Left renal pelvis (tissue), 4 donors: ENCODE results near the gene TCEAL9. TPM values are rescaled to one million over a fixed set of nuclear protein-coding genes. Genes with fewer than 3 reads are reported as not detected.
A peak's percentile ranks its signal among the peaks of the same experiment; 100 is the strongest.
"Not testable (repeated sequence)": the region's sequence is repeated elsewhere in the genome, so short reads cannot be mapped to it uniquely, and the experiment has no call there.

Source experiments
- DNase-seq, 4 donors: peaks; one replicate each; pipeline ENCODE4 v3.0.0-alpha.2; 2013; ENCODE audit warnings: low read depth in 4 of 4, low spot score in 3 of 4
- polyA plus RNA-seq, 4 donors: library from polyadenylated mRNA; unstranded; fragments of 120-200 nt; gene quantifications; one replicate each; pipeline ENCODE4 v1.2.1, GENCODE V29; 2013; ENCODE audit not compliant: insufficient read length in 4 of 4

The TCEAL9 gene
- polyA plus RNA-seq, 4 donors: 182 to 293 (median 251) TPM

GRCh38 chrX:103372886-103373285 is 16.6 kb downstream of the TCEAL9 start:
- no peak for DNase-seq

GRCh38 chrX:103373581-103373980 is 17.3 kb downstream of the TCEAL9 start:
- DNase-seq: no peak

GRCh38 chrX:103376118-103376978 is 20.0 kb downstream of the TCEAL9 start, which contains the start of gene BEX3:
Gene BEX3, plus strand, starts transcription at chrX:103376538. Its CDS starts 984 bp downstream, at chrX:103377522.
- DNase-seq: peak in 2 of 4 donors; percentile 52 to 57

- DNase-seq: peak in 2 of 4 donors; percentile 36 to 42
Observed at GRCh38 chrX:103376979-103377324, 20.6 kb downstream of the TCEAL9 start.

- no peak for DNase-seq
Observed at GRCh38 chrX:103378990-103379389, 22.7 kb downstream of the TCEAL9 start.

- no peak for DNase-seq
Observed at GRCh38 chrX:103382877-103383276, 26.6 kb downstream of the TCEAL9 start.

GRCh38 chrX:103384672-103385071 is 28.4 kb downstream of the TCEAL9 start:
- no peak for DNase-seq

- DNase-seq: not testable (repeated sequence)
Observed at GRCh38 chrX:103385283-103385830, 29.1 kb downstream of the TCEAL9 start.

- no peak for DNase-seq
Observed at GRCh38 chrX:103386332-103386731, 30.0 kb downstream of the TCEAL9 start.

- DNase-seq: no peak
Observed at GRCh38 chrX:103393487-103393886, 37.2 kb downstream of the TCEAL9 start.

- DNase-seq: no peak
Observed at GRCh38 chrX:103396186-103396585, 39.9 kb downstream of the TCEAL9 start.

GRCh38 chrX:103396660-103397059 is 40.4 kb downstream of the TCEAL9 start:
- no peak for DNase-seq

GRCh38 chrX:103397707-103398106 is 41.4 kb downstream of the TCEAL9 start:
- DNase-seq: no peak

GRCh38 chrX:103398421-103398864 is 42.1 kb downstream of the TCEAL9 start:
- DNase-seq: no peak

GRCh38 chrX:103399744-103400143 is 43.4 kb downstream of the TCEAL9 start:
- no peak for DNase-seq

- no peak for DNase-seq
Observed at GRCh38 chrX:103400931-103401330, 44.6 kb downstream of the TCEAL9 start.

- DNase-seq: peak; percentile 44 to 73 (median 62)
Observed at GRCh38 chrX:103404231-103405008, 48.1 kb downstream of the TCEAL9 start.

- no peak for DNase-seq
Observed at GRCh38 chrX:103405009-103405333, 48.7 kb downstream of the TCEAL9 start.

GRCh38 chrX:103406256-103406655 is 50.0 kb downstream of the TCEAL9 start:
- no peak for DNase-seq

GRCh38 chrX:103407776-103408175 is 51.5 kb downstream of the TCEAL9 start:
- DNase-seq: no peak
